ENCODE measurements around the gene CANT1. TPM values are rescaled to one million over a fixed set of nuclear protein-coding genes. Genes with fewer than 3 reads are reported as not detected.
"Not testable (repeated sequence)": the region's sequence is repeated elsewhere in the genome, so short reads cannot be mapped to it uniquely, and the experiment has no call there.

CANT1 gene
- total RNA-seq, 3 donors from 2014 or later (not counting 1 experiment from before 2014, with no cell fraction given) = 40.0 to 58.8 (median 53.4) TPM

DNA sequence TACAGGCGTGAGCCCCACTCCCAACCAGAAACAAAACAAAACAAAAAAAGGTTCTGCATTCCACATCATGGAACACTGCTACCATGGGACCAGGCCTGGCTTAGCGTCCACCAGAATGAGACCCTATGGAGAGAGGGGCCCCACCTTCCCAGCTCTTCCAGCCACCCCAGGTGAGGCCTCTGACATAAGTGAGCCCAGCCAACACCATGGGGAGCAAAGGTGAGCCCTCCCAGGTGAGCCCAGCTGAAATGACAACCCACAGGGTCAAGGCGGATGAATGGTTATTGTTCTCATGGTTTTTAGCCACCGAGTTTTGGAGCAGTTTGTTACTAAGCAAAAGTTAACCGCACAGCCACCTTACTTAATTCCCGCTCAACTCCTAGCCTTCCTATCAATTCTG lies 46.2 kb downstream of the CANT1 start:
- no peak overlapping the region for H3K4me3 Mint-ChIP-seq
- no peaks in the 10 kb centered on the region for H3K27me3 ChIP-seq (ENCODE audit: control insufficient read depth, insufficient read depth, low read length)
- H3K4me1 ChIP-seq (ENCODE audit: control insufficient read depth, insufficient read depth, low read length) = no peaks in the 10 kb centered on the region
- DNase-seq (no peak), ATAC-seq (no peak)
- intact Hi-C loops (cut with micrococcal nuclease) = no loop called here
- no peaks in the 10 kb centered on the region for H3K36me3 ChIP-seq (ENCODE audit: control insufficient read depth, insufficient read depth, low read length)
- TF ChIP-seq, protein P1, sequence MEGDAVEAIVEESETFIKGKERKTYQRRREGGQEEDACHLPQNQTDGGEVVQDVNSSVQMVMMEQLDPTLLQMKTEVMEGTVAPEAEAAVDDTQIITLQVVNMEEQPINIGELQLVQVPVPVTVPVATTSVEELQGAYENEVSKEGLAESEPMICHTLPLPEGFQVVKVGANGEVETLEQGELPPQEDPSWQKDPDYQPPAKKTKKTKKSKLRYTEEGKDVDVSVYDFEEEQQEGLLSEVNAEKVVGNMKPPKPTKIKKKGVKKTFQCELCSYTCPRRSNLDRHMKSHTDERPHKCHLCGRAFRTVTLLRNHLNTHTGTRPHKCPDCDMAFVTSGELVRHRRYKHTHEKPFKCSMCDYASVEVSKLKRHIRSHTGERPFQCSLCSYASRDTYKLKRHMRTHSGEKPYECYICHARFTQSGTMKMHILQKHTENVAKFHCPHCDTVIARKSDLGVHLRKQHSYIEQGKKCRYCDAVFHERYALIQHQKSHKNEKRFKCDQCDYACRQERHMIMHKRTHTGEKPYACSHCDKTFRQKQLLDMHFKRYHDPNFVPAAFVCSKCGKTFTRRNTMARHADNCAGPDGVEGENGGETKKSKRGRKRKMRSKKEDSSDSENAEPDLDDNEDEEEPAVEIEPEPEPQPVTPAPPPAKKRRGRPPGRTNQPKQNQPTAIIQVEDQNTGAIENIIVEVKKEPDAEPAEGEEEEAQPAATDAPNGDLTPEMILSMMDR (IDR thresholded peaks at IDR 0.05) = no peak
- 96% methylated on average over 6 of the region's 6 CpGs for WGBS (ENCODE audit: insufficient coverage)
- no peak overlapping the region for H3K27ac Mint-ChIP-seq
- no peaks in the 10 kb centered on the region for H3K36me3 Mint-ChIP-seq
- H3K27ac ChIP-seq (ENCODE audit: low read length) = no peak overlapping the region
- no peaks in the 10 kb centered on the region for H3K9me3 Mint-ChIP-seq
- no peaks in the 10 kb centered on the region for H3K9me3 ChIP-seq (ENCODE audit: control insufficient read depth, insufficient read depth, low read length)
- no peak overlapping the region for H3K4me3 ChIP-seq (ENCODE audit: low read length)
- H3K4me1 Mint-ChIP-seq = no peaks in the 10 kb centered on the region
- no peaks in the 10 kb centered on the region for H3K27me3 Mint-ChIP-seq (ENCODE audit: low read depth in 2 of 2)

DNA sequence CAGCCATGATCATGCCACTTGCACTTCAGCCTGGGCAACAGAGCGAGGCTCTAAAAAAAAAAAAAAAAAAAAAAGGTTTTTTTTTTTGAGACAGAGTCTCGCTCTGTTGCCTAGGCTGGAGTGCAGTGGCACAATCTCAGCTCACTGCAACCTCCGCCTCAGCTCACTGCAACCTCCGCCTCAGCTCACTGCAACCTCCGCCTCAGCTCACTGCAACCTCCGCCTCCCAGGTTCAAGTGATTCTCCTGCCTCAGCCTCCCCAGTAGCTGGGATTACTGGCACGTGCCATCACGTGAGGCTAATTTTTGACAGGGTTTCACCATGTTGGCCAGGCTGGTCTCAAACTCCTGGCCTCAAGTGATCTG lies 46.6 kb downstream of the CANT1 start:
- H3K27ac Mint-ChIP-seq; H3K4me3 Mint-ChIP-seq; H3K4me3 ChIP-seq (ENCODE audit: low read length); H3K36me3 Mint-ChIP-seq; H3K27me3 Mint-ChIP-seq (ENCODE audit: low read depth in 2 of 2); H3K4me1 Mint-ChIP-seq; DNase-seq; intact Hi-C loops (cut with micrococcal nuclease); H3K27ac ChIP-seq (ENCODE audit: low read length); H3K27me3 ChIP-seq (ENCODE audit: control insufficient read depth, insufficient read depth, low read length); ATAC-seq; H3K9me3 ChIP-seq (ENCODE audit: control insufficient read depth, insufficient read depth, low read length); H3K9me3 Mint-ChIP-seq; H3K4me1 ChIP-seq (ENCODE audit: control insufficient read depth, insufficient read depth, low read length); H3K36me3 ChIP-seq (ENCODE audit: control insufficient read depth, insufficient read depth, low read length): not testable (repeated sequence)
- 90% methylated on average over 8 of the region's 8 CpGs for WGBS (ENCODE audit: insufficient coverage)

DNA sequence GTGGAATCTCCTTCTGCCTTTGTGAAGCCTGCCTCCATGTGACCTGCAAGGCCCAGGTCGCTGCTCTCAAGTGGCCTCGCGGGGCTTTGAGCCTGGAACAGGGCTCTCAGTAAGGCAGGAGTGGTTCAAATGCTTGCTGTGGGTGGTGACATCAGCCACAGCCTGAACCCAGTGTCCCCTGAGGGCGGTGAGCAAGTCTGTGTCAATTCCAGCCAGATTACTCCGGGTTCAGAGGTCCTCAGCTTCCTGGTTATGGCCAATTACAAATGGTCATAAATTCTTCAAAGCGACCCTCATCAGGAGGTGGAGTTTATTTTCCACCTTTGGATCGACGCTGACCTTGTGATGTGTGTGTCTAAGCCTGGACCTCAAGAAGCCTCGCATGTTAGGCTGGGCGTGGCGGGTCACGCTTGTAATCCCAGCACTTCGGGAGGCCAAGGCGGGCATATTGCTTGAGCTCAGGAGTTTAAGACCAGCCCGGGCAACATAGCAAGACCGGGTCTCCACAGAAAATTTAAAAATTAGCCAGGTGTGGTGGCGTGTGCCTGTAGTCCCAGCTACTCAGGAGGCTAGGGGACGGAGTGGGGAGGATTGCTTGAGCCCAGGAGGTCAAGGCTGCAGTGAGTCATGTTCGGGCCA lies 47.1 kb downstream of the CANT1 start:
- intact Hi-C loops (cut with micrococcal nuclease) = no loop called here

DNA sequence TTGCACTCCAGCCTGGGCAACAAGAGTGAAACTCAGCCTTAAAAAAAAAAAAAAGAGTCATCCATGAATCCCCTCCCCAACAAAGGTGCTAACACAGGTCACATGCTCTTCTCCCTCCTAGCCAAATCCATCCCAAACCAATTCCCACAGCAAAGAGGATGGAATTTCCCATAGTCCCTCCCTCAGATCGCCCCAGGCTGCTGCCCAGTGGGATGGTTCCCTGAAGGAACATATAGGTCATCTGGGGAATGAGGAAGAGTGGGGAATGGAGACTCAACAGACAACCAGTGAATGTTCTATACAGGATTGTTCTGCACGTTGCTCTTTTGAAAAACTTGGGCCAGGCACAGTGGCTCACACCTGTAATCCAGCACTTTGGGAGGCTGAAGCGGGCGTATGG lies 48.0 kb downstream of the CANT1 start:
- no peaks in the 10 kb centered on the region for H3K9me3 Mint-ChIP-seq
- Histone ChIP-seq H3K4me1 (ENCODE audit: control insufficient read depth, insufficient read depth, low read length) (no peaks in the 10 kb centered on the region), H3K4me3 (ENCODE audit: low read length) (no peak overlapping the region), H3K36me3 (ENCODE audit: control insufficient read depth, insufficient read depth, low read length) (no peaks in the 10 kb centered on the region), H3K9me3 (ENCODE audit: control insufficient read depth, insufficient read depth, low read length) (no peaks in the 10 kb centered on the region), H3K27ac (ENCODE audit: low read length) (no peak overlapping the region), H3K27me3 (ENCODE audit: control insufficient read depth, insufficient read depth, low read length) (no peaks in the 10 kb centered on the region)
- no peaks in the 10 kb centered on the region for H3K27me3 Mint-ChIP-seq (ENCODE audit: low read depth in 2 of 2)
- DNase-seq (no peak), ATAC-seq (no peak)
- 92% methylated on average over 4 of the region's 4 CpGs for WGBS (ENCODE audit: insufficient coverage)
- no peak overlapping the region for H3K4me3 Mint-ChIP-seq
- TF ChIP-seq, protein P1 (IDR thresholded peaks at IDR 0.05) = no peak
- no peaks in the 10 kb centered on the region for H3K36me3 Mint-ChIP-seq
- intact Hi-C loops (cut with micrococcal nuclease) = no loop called here
- no peaks in the 10 kb centered on the region for H3K4me1 Mint-ChIP-seq
- no peak overlapping the region for H3K27ac Mint-ChIP-seq

More for the DNA sequence above, 47.1 kb downstream of the CANT1 start:
- no peaks in the 10 kb centered on the region for H3K4me1 ChIP-seq (ENCODE audit: control insufficient read depth, insufficient read depth, low read length)
- TF ChIP-seq, protein P1 (IDR thresholded peaks at IDR 0.05) = no peak
- H3K36me3 Mint-ChIP-seq = no peaks in the 10 kb centered on the region
- H3K27ac ChIP-seq (ENCODE audit: low read length) = no peak overlapping the region
- no peak overlapping the region for H3K4me3 ChIP-seq (ENCODE audit: low read length)
- H3K9me3 ChIP-seq (ENCODE audit: control insufficient read depth, insufficient read depth, low read length) = no peaks in the 10 kb centered on the region
- DNase-seq = no peak
- H3K9me3 Mint-ChIP-seq = no peaks in the 10 kb centered on the region
- H3K27ac Mint-ChIP-seq = no peak overlapping the region
- H3K4me3 Mint-ChIP-seq = no peak overlapping the region
- H3K27me3 ChIP-seq (ENCODE audit: control insufficient read depth, insufficient read depth, low read length) = no peaks in the 10 kb centered on the region
- no peaks in the 10 kb centered on the region for H3K4me1 Mint-ChIP-seq
- H3K27me3 Mint-ChIP-seq (ENCODE audit: low read depth in 2 of 2) = no peaks in the 10 kb centered on the region
- WGBS (ENCODE audit: insufficient coverage) = 84% methylated on average over 19 of the region's 19 CpGs
- H3K36me3 ChIP-seq (ENCODE audit: control insufficient read depth, insufficient read depth, low read length) = no peaks in the 10 kb centered on the region
- no peak for ATAC-seq
